Uterus (tissue), 2 donors: ENCODE measurements around the gene BICRA.

ENCODE experiments used
- POLR2A ChIP-seq, 2 donors: fragments of 450-650 bp; IDR thresholded peaks; one replicate each; pipeline ENCODE4 v1.6.1; 2016; ENCODE audit warnings: antibody characterized with exemption in 2 of 2, mild to moderate bottlenecking in 1 of 2, moderate library complexity in 1 of 2
- TF ChIP-seq, protein P1 (sequence below), 4 experiments: fragments of 200-600 bp in 2 of 4; fragments of 450-650 bp in 2 of 4; sonication (generic) in 2 of 4; IDR thresholded peaks; one replicate each; pipeline ENCODE4 v1.5.1; 2016 to 2019; ENCODE audit warnings: antibody characterized with exemption in 4 of 4, mild to moderate bottlenecking in 2 of 4, moderate library complexity in 1 of 4

DNA sequence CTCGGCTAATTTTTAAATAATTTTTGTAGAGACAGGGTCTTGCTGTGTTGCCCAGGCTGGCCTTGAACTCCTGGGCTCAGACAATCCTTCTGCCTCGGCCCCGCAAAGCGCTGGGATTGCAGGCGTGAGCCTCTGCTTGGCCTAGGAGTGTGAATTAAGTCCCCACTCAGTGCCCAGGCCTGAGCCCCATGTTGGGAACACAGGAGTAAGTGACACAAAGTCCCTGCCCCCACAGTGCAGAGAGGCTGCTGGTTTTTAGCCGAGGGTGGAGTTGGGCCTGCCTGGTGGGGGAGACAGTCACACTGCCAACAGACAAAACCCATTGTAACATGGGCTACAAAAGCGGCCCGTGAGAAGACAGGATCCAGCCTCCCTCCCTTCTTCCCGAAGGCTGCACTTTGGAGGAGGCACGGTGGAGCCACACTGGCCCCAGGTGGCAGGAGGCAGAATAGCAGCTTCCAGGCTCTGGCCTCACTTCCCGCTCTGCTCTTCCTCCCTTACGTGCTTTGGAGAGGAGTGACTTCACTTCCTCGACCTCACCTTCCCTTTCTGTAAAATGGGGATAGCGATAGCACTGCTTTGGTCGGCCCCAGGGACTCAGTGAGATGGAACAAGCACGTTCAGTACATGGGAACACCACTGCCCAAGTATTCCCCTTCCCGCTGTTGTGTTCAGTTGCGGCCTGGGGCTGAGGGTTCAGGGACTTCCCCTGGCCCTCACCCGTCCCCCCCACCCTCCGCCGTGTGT is 89.1 kb downstream of the BICRA start:
- TF ChIP-seq POLR2A (IDR thresholded peaks at IDR 0.05), result no peak
- TF ChIP-seq, protein P1, sequence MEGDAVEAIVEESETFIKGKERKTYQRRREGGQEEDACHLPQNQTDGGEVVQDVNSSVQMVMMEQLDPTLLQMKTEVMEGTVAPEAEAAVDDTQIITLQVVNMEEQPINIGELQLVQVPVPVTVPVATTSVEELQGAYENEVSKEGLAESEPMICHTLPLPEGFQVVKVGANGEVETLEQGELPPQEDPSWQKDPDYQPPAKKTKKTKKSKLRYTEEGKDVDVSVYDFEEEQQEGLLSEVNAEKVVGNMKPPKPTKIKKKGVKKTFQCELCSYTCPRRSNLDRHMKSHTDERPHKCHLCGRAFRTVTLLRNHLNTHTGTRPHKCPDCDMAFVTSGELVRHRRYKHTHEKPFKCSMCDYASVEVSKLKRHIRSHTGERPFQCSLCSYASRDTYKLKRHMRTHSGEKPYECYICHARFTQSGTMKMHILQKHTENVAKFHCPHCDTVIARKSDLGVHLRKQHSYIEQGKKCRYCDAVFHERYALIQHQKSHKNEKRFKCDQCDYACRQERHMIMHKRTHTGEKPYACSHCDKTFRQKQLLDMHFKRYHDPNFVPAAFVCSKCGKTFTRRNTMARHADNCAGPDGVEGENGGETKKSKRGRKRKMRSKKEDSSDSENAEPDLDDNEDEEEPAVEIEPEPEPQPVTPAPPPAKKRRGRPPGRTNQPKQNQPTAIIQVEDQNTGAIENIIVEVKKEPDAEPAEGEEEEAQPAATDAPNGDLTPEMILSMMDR (IDR thresholded peaks at IDR 0.05), result peak; percentile 96 to 99 (median 98)
